Caki2 (cell line): ENCODE results near the gene CACNA1G. TPM values are rescaled to one million over a fixed set of nuclear protein-coding genes. Genes with fewer than 3 reads are reported as not detected.

Source experiments
- DNase-seq: peaks from one replicate; pipeline ENCODE4 v3.0.0-alpha.2; 2015; ENCODE audit warnings: low read depth
- in situ Hi-C: cut with HindIII; loops from 2 replicates; pipeline ENCODE4 v1.10.0; 2016; ENCODE audit warnings: low sequenced_read_pairs, low pct_unique_long_range_greater_than_20kb, mixed read lengths
- total RNA-seq: library from RNA; depleted of rRNA; stranded (reverse); fragments of >200 nt; shearing (Covaris generic); gene quantifications from 2 replicates; pipeline ENCODE4 v1.2.3, GENCODE V29; 2014; ENCODE audit warnings: low replicate concordance; rRNA removed

Gene CACNA1G
- total RNA-seq, result 0.35 and 3.3 TPM in 2 replicates

- peak; percentile 86 for DNase-seq
- in situ Hi-C loops, result no loop called here
Measured at GRCh38 chr17:50560185-50560824, at the start of gene CACNA1G. Gene CACNA1G, plus strand, starts transcription at chr17:50560715. Its CDS starts 745 bp downstream, at chr17:50561460.

GRCh38 chr17:50511058-50511457 is 49.5 kb upstream of the CACNA1G start:
- in situ Hi-C loops, result no loop called here
- peak; percentile 21 for DNase-seq

- no peak for DNase-seq
- in situ Hi-C loops, result no loop called here
Measured at GRCh38 chr17:50513495-50513894, 47.0 kb upstream of the CACNA1G start.

- no peak for DNase-seq
- in situ Hi-C loops, result no loop called here
Measured at GRCh38 chr17:50514388-50514787, 46.1 kb upstream of the CACNA1G start.

GRCh38 chr17:50514936-50515702 is 45.4 kb upstream of the CACNA1G start:
- in situ Hi-C loops, result no loop called here
- DNase-seq, result no peak

- in situ Hi-C loops, result no loop called here
- no peak for DNase-seq
Measured at GRCh38 chr17:50517011-50517410, 43.5 kb upstream of the CACNA1G start.

GRCh38 chr17:50517504-50518383 is 42.8 kb upstream of the CACNA1G start:
- no peak for DNase-seq
- in situ Hi-C loops, result no loop called here

GRCh38 chr17:50518384-50519023 is 42.0 kb upstream of the CACNA1G start:
- in situ Hi-C loops, result no loop called here

GRCh38 chr17:50519141-50519834 is 41.2 kb upstream of the CACNA1G start:
- DNase-seq, result no peak
- in situ Hi-C loops, result no loop called here

More at GRCh38 chr17:50518384-50519023, 42.0 kb upstream of the CACNA1G start:
- no peak for DNase-seq

- DNase-seq, result no peak
- in situ Hi-C loops, result no loop called here
Measured at GRCh38 chr17:50520483-50520882, 40.0 kb upstream of the CACNA1G start.

- in situ Hi-C loops, result no loop called here
- no peak for DNase-seq
Measured at GRCh38 chr17:50521514-50521913, 39.0 kb upstream of the CACNA1G start.

- in situ Hi-C loops, result no loop called here
- no peak for DNase-seq
Measured at GRCh38 chr17:50522766-50523165, 37.7 kb upstream of the CACNA1G start.

- DNase-seq, result no peak
- in situ Hi-C loops, result no loop called here
Measured at GRCh38 chr17:50523208-50523607, 37.3 kb upstream of the CACNA1G start.

GRCh38 chr17:50524838-50525237 is 35.7 kb upstream of the CACNA1G start:
- in situ Hi-C loops, result no loop called here
- DNase-seq, result no peak

GRCh38 chr17:50527155-50527762 is 33.3 kb upstream of the CACNA1G start:
- DNase-seq, result no peak
- in situ Hi-C loops, result no loop called here

GRCh38 chr17:50527949-50528474 is 32.5 kb upstream of the CACNA1G start:
- in situ Hi-C loops, result no loop called here

GRCh38 chr17:50529849-50530248 is 30.7 kb upstream of the CACNA1G start:
- in situ Hi-C loops, result no loop called here
- DNase-seq, result no peak

More at GRCh38 chr17:50527949-50528474, 32.5 kb upstream of the CACNA1G start:
- DNase-seq, result no peak
